ENCODE measurements around the gene TSPAN7. TPM values are rescaled to one million over a fixed set of nuclear protein-coding genes. Genes with fewer than 3 reads are reported as not detected.

TSPAN7 gene
- total and polyA plus RNA-seq, 9 of the 15 experiments (the other 6 are each of a cell fraction or from before 2014, with no cell fraction given) = 0.07 to 0.29 (median 0.12) TPM; not detected in 1

DNA sequence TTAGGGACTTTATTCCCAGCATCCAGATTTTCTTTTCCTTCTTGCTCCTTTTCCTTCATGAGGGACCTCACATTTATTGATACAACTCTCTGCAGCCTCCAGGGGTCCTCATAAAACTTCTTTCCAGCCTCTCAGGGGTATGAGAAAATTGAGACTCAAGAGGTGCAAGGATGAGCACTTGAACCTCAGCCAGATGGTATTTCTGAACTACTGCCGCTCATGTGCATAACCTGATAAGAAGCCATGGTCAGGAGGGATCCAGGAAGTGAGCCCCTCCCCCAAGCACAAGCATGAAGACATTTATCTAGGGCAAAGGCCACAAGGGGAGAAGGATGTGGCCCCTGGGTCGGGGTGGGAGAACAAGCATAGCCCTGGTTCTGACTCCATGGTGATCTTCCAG, 73.3 kb downstream of the TSPAN7 start (continued):
- TF ChIP-seq PKNOX1 (IDR thresholded peaks at IDR 0.05) = 0 out of 2 replicates have a peak, but pooled peaks have one; percentile 21
- TF ChIP-seq, protein P1, sequence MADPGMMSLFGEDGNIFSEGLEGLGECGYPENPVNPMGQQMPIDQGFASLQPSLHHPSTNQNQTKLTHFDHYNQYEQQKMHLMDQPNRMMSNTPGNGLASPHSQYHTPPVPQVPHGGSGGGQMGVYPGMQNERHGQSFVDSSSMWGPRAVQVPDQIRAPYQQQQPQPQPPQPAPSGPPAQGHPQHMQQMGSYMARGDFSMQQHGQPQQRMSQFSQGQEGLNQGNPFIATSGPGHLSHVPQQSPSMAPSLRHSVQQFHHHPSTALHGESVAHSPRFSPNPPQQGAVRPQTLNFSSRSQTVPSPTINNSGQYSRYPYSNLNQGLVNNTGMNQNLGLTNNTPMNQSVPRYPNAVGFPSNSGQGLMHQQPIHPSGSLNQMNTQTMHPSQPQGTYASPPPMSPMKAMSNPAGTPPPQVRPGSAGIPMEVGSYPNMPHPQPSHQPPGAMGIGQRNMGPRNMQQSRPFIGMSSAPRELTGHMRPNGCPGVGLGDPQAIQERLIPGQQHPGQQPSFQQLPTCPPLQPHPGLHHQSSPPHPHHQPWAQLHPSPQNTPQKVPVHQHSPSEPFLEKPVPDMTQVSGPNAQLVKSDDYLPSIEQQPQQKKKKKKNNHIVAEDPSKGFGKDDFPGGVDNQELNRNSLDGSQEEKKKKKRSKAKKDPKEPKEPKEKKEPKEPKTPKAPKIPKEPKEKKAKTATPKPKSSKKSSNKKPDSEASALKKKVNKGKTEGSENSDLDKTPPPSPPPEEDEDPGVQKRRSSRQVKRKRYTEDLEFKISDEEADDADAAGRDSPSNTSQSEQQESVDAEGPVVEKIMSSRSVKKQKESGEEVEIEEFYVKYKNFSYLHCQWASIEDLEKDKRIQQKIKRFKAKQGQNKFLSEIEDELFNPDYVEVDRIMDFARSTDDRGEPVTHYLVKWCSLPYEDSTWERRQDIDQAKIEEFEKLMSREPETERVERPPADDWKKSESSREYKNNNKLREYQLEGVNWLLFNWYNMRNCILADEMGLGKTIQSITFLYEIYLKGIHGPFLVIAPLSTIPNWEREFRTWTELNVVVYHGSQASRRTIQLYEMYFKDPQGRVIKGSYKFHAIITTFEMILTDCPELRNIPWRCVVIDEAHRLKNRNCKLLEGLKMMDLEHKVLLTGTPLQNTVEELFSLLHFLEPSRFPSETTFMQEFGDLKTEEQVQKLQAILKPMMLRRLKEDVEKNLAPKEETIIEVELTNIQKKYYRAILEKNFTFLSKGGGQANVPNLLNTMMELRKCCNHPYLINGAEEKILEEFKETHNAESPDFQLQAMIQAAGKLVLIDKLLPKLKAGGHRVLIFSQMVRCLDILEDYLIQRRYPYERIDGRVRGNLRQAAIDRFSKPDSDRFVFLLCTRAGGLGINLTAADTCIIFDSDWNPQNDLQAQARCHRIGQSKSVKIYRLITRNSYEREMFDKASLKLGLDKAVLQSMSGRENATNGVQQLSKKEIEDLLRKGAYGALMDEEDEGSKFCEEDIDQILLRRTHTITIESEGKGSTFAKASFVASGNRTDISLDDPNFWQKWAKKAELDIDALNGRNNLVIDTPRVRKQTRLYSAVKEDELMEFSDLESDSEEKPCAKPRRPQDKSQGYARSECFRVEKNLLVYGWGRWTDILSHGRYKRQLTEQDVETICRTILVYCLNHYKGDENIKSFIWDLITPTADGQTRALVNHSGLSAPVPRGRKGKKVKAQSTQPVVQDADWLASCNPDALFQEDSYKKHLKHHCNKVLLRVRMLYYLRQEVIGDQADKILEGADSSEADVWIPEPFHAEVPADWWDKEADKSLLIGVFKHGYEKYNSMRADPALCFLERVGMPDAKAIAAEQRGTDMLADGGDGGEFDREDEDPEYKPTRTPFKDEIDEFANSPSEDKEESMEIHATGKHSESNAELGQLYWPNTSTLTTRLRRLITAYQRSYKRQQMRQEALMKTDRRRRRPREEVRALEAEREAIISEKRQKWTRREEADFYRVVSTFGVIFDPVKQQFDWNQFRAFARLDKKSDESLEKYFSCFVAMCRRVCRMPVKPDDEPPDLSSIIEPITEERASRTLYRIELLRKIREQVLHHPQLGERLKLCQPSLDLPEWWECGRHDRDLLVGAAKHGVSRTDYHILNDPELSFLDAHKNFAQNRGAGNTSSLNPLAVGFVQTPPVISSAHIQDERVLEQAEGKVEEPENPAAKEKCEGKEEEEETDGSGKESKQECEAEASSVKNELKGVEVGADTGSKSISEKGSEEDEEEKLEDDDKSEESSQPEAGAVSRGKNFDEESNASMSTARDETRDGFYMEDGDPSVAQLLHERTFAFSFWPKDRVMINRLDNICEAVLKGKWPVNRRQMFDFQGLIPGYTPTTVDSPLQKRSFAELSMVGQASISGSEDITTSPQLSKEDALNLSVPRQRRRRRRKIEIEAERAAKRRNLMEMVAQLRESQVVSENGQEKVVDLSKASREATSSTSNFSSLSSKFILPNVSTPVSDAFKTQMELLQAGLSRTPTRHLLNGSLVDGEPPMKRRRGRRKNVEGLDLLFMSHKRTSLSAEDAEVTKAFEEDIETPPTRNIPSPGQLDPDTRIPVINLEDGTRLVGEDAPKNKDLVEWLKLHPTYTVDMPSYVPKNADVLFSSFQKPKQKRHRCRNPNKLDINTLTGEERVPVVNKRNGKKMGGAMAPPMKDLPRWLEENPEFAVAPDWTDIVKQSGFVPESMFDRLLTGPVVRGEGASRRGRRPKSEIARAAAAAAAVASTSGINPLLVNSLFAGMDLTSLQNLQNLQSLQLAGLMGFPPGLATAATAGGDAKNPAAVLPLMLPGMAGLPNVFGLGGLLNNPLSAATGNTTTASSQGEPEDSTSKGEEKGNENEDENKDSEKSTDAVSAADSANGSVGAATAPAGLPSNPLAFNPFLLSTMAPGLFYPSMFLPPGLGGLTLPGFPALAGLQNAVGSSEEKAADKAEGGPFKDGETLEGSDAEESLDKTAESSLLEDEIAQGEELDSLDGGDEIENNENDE (IDR thresholded peaks at IDR 0.05; ENCODE audit: low read depth, low read length) = no peak
- no peak for TF ChIP-seq NR2C2 (CRISPR knock-in tag; IDR thresholded peaks at IDR 0.05)
- TF ChIP-seq NR2C2 (tag; IDR thresholded peaks at IDR 0.05) = 0 out of 2 replicates have a peak, but pooled peaks have one; percentile 28
- no peak for TF ChIP-seq YBX1 (IDR thresholded peaks at IDR 0.05)
- no peak for TF ChIP-seq CCAR2 (IDR thresholded peaks at IDR 0.05; ENCODE audit: low read depth, low read length)
- TF ChIP-seq RBM34 (IDR thresholded peaks at IDR 0.05; ENCODE audit: borderline replicate concordance, insufficient read depth, low read length) = no peak
- peak; percentile 29; the same call in 1 of the 2 replicates for TF ChIP-seq BCOR (IDR thresholded peaks at IDR 0.05)
- peak; percentile 64 for TF ChIP-seq SMARCA4 (IDR thresholded peaks at IDR 0.05)
- no peak for TF ChIP-seq KDM4B (IDR thresholded peaks at IDR 0.05; ENCODE audit: borderline replicate concordance in 2 of 2, low read depth in 1 of 2)
- TF ChIP-seq ZNF184 (CRISPR knock-in tag; IDR thresholded peaks at IDR 0.05) = no peak
- peak; percentile 83 for TF ChIP-seq TAL1 (IDR thresholded peaks at IDR 0.05)
- TF ChIP-seq NCOA2 (IDR thresholded peaks at IDR 0.05; ENCODE audit: partially characterized antibody in 2 of 2) = peak in 1 of 2 experiments; percentile 51
- TF ChIP-seq MAZ (CRISPR knock-in tag; conservative IDR thresholded peaks at IDR 0.05 in 1 of 2, IDR thresholded peaks at IDR 0.05 in 1 of 2) = 0 out of 4 replicates have a peak, but pooled peaks of 1 of the 2 experiments have one; percentile 21
- TF ChIP-seq, protein P2, sequence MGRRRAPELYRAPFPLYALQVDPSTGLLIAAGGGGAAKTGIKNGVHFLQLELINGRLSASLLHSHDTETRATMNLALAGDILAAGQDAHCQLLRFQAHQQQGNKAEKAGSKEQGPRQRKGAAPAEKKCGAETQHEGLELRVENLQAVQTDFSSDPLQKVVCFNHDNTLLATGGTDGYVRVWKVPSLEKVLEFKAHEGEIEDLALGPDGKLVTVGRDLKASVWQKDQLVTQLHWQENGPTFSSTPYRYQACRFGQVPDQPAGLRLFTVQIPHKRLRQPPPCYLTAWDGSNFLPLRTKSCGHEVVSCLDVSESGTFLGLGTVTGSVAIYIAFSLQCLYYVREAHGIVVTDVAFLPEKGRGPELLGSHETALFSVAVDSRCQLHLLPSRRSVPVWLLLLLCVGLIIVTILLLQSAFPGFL (CRISPR knock-in tag; IDR thresholded peaks at IDR 0.05) = no peak
- TF ChIP-seq GATAD2B (IDR thresholded peaks at IDR 0.05; ENCODE audit: borderline replicate concordance) = 0 out of 2 replicates have a peak, but pooled peaks have one; percentile 24
